Cardiac muscle cell (in vitro differentiated cells and primary cell): ENCODE measurements around the gene ITGA11. TPM values are rescaled to one million over a fixed set of nuclear protein-coding genes. Genes with fewer than 3 reads are reported as not detected.

Experiments
- DNase-seq, 2 donors: peaks; one replicate each; pipeline versions ENCODE4 v3.0.0 to v3.0.0-alpha.2; 2010 to 2017; ENCODE audit warnings: low read depth in 1 of 2, low spot score in 1 of 2
- H3K27ac ChIP-seq: fragments of 200-600 bp; sonication (generic); 2 replicates; pipeline ENCODE4 v1.5.1; 2016
- H3K27me3 ChIP-seq: fragments of 200-600 bp; sonication (generic); 2 replicates; pipeline ENCODE4 v1.6.0; 2016; ENCODE audit warnings: control low read depth
- H3K36me3 ChIP-seq: fragments of 200-600 bp; sonication (generic); 2 replicates; pipeline ENCODE4 v1.5.1; 2016; ENCODE audit warnings: control low read depth
- H3K4me1 ChIP-seq: fragments of 200-600 bp; sonication (generic); 2 replicates; pipeline ENCODE4 v1.8.1; 2017; ENCODE audit warnings: low read depth, mild to moderate bottlenecking, mixed run types
- H3K4me3 ChIP-seq: fragments of 200-600 bp; sonication (generic); 2 replicates; pipeline ENCODE4 v1.5.1; 2016; ENCODE audit warnings: mild to moderate bottlenecking
- H3K9me3 ChIP-seq: fragments of 200-600 bp; sonication (generic); 2 replicates; pipeline ENCODE4 v1.5.1; 2017; ENCODE audit warnings: low read depth, mild to moderate bottlenecking, control low read depth
- CTCF ChIP-seq: IDR thresholded peaks from 2 replicates; pipeline ENCODE4 v1.5.1; 2012; ENCODE audit warnings: low read depth, mild to moderate bottlenecking, low read length
- polyA plus RNA-seq: library from polyadenylated mRNA; unstranded; fragments of >200 nt; fragmentation: Nextera tagmentation; extraction: Ambion mirVana; gene quantifications from 2 replicates; pipeline ENCODE4 v1.2.1, GENCODE V29; 2016
- total RNA-seq: library from RNA; depleted of rRNA; stranded (reverse); fragments of >200 nt; gene quantifications from 2 replicates; pipeline ENCODE4 v1.2.3, GENCODE V29; 2016

Gene ITGA11
- total and polyA plus RNA-seq, 2 experiments from 2014 or later: 0.12 to 1.2 TPM

- DNase-seq: no peak
- no peak for TF ChIP-seq CTCF
- Histone ChIP-seq H3K36me3 (no peaks in the 10 kb centered on the region), H3K27ac (no peak overlapping the region), H3K4me1 (no peaks in the 10 kb centered on the region), H3K4me3 (no peak overlapping the region), H3K27me3 (peaks cover 12% of the 10 kb centered on the region), H3K9me3 (no peaks in the 10 kb centered on the region)
These were observed 13.4 kb upstream of the ITGA11 start for GRCh38 chr15:68445351-68445750.

- Histone ChIP-seq H3K4me1 (no peaks in the 10 kb centered on the region), H3K9me3 (no peaks in the 10 kb centered on the region), H3K36me3 (no peaks in the 10 kb centered on the region), H3K27me3 (peaks cover 17% of the 10 kb centered on the region), H3K27ac (no peak overlapping the region), H3K4me3 (no peak overlapping the region)
- no peak for DNase-seq
- TF ChIP-seq CTCF: no peak
These were observed 12.4 kb upstream of the ITGA11 start for GRCh38 chr15:68444336-68444735.

- no peak for DNase-seq
- no peak overlapping the region for H3K27ac ChIP-seq
- no peak overlapping the region for H3K4me3 ChIP-seq
These were observed 10.9 kb upstream of the ITGA11 start for GRCh38 chr15:68442903-68443302.

GRCh38 chr15:68442041-68442440 is 10.1 kb upstream of the ITGA11 start:
- no peak overlapping the region for H3K27ac ChIP-seq
- H3K4me1 ChIP-seq: no peaks in the 10 kb centered on the region
- H3K27me3 ChIP-seq: peaks cover 23% of the 10 kb centered on the region
- TF ChIP-seq CTCF: no peak
- H3K4me3 ChIP-seq: no peak overlapping the region
- DNase-seq: no peak
- no peaks in the 10 kb centered on the region for H3K9me3 ChIP-seq
- H3K36me3 ChIP-seq: no peaks in the 10 kb centered on the region

More at GRCh38 chr15:68442903-68443302, 10.9 kb upstream of the ITGA11 start:
- no peaks in the 10 kb centered on the region for H3K9me3 ChIP-seq
- no peaks in the 10 kb centered on the region for H3K4me1 ChIP-seq
- H3K27me3 ChIP-seq: peaks cover 17% of the 10 kb centered on the region
- no peaks in the 10 kb centered on the region for H3K36me3 ChIP-seq
- TF ChIP-seq CTCF: no peak

GRCh38 chr15:68441045-68441743 is 9.2 kb upstream of the ITGA11 start:
- no peak overlapping the region for H3K27ac ChIP-seq
- peak in 1 of 2 donors; percentile 44 for DNase-seq
- TF ChIP-seq CTCF: no peak

More at GRCh38 chr15:68441045-68441743, 9.2 kb upstream of the ITGA11 start:
- Histone ChIP-seq H3K9me3 (no peaks in the 10 kb centered on the region), H3K4me1 (no peaks in the 10 kb centered on the region), H3K36me3 (no peaks in the 10 kb centered on the region), H3K4me3 (no peak overlapping the region), H3K27me3 (peaks cover 23% of the 10 kb centered on the region)
